HG03103 (cell line): ENCODE results near the gene MYO3B.

Experiments
- ATAC-seq: cut with Tn5 transposase; IDR thresholded peaks from one replicate; pipeline ENCODE4 v1.9.1; 2021; ENCODE audit warnings: low read depth; ENCODE audit not compliant: unreplicated experiment

Gene MYO3B

GRCh38 chr2:170228429-170228828 is 50.5 kb downstream of the MYO3B start:
- ATAC-seq = no peak

- no peak for ATAC-seq
These were observed 51.2 kb downstream of the MYO3B start for GRCh38 chr2:170229125-170229524.

DNA sequence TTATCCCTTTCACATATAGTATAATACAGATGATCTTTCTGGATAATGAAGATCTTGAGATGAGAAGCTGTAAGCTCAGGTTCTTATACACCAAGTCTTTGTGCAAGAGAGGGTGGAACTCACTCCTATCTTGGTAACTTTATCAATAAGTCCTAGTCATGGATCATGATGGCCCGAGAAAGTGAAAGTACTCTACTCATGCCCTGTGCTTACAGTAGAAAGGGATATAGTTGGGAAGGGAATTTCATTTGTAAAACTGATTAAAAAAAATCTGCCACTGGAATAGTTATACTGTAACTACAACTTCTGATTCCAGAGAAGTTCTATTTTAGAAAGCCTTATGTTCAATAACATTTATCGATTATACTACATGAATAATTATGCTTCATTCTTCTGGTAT is 51.8 kb downstream of the MYO3B start:
- no peak for ATAC-seq

- ATAC-seq = no peak
These were observed 58.1 kb downstream of the MYO3B start for GRCh38 chr2:170235860-170236679.

GRCh38 chr2:170236680-170237047 is 58.7 kb downstream of the MYO3B start:
- ATAC-seq = no peak

GRCh38 chr2:170237572-170238120 is 59.7 kb downstream of the MYO3B start:
- no peak for ATAC-seq

DNA sequence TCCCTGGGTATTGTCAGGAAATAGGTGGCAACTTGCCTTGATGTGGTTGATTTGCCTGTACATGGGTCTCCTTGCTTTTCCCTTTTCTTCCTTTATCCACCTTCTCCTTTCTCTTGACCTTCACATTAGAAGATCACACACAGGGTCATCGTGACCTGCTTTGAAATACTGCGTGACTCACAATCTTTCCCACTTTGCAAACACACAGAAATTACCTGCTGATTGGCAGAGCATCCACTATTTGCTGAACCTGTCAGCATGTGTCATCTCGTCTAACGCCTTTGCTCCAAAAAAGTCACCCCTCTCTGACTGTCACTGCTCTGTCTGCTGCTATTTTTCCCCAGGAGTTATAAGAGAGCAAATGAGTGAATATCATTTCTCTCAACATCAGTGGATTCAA is 60.8 kb downstream of the MYO3B start:
- ATAC-seq = no peak

GRCh38 chr2:170240629-170241028 is 62.7 kb downstream of the MYO3B start:
- ATAC-seq = no peak

GRCh38 chr2:170241756-170242155 is 63.8 kb downstream of the MYO3B start:
- ATAC-seq = no peak

DNA sequence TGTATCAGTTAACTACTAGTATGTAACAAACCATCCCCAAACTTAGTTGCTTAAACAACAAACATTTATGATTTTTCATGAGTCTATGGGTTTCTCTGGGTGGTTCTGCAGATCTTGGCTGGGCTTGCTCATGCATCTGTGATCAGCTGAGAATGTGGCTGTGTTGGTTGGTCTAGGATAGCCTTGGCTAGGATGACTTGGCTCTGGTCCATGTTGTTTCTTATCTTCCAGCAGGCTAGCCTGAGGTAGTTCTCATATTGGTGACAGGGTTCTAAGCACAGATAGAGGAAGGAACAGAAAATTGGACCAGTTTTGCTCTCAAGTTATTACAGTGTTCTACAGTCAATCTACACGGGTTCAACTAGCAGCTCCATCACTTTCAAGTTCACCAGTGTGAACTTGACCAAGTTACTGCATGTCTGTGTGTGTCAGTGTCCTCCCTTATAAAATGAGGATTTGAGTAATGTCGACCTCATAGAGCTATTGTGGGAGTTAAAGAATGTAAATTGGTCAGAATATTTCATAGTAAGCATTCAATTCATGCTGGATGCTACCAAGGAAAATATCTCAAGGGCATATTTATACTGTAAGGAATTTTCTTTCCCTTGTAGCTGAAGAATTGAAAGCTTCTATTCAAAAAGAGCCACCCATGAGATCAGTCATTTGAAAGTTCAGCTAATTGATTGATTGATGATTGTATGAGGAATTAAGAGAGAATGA is 65.3 kb downstream of the MYO3B start:
- ATAC-seq = no peak

DNA sequence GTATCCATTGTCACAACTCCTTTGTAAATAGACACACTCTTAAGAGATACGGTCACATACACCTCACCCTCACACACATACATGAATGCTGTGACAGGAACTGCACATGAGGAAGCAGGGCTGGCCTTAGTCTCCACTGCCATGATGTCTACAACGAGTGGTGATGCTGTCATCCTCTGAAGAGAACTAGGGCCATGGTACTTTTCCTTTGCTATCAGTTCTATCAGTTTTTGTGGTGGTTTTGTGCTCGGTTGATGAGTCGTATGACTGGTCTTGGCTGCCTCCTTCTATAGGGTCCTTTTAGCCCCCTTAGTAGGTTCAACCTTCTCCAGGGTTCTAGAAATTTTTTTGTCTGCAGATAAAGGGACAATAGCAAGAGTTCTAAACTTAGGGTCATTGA is 66.0 kb downstream of the MYO3B start:
- ATAC-seq = no peak

DNA sequence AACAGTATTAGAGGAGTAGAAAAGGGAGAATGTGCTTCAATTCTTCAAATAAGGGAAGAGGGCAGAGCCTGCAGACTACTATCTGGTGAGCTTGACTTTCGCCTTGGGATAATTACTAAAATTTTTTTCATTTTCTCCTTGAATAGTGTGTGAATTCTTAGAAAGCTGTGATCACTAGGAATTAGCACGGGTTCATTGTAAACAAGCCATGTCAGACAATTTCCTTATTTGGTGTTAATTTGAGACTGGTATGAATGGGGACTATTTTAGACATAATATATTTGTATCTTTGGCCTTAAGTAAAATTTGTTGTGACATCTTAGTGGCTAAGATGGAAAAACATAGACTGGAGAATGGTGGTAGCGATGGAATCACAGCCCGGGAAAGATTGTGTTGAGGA is 66.6 kb downstream of the MYO3B start:
- no peak for ATAC-seq

GRCh38 chr2:170245312-170245711 is 67.4 kb downstream of the MYO3B start:
- no peak for ATAC-seq

- no peak for ATAC-seq
These were observed 69.4 kb downstream of the MYO3B start for GRCh38 chr2:170247333-170247732.

DNA sequence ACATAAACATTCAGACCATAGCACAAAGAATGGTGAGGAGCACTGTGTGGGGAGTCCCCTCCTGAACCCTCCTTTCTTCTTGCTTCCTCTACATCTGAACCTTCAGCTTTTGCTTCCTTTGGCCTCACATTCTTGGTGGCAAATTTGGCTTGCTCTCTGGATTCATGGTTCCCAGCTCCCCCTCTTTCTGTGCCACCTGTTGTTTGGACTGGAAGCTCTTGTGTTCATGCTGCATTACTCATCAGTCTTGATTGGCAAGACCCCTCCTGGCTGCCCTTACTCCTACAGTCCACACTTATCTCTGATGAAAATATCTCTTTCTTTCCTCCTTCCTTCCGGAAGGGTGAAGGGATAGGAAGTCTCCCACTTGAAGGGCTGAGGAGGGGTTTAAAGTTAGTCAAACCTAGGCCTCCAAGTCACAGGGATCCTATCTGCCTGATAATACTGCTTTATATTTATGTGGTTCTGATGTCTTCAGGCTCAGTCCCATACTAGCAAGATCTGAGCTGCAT is 70.0 kb downstream of the MYO3B start:
- ATAC-seq = no peak

- no peak for ATAC-seq
These were observed 70.8 kb downstream of the MYO3B start for GRCh38 chr2:170248574-170249393.

DNA sequence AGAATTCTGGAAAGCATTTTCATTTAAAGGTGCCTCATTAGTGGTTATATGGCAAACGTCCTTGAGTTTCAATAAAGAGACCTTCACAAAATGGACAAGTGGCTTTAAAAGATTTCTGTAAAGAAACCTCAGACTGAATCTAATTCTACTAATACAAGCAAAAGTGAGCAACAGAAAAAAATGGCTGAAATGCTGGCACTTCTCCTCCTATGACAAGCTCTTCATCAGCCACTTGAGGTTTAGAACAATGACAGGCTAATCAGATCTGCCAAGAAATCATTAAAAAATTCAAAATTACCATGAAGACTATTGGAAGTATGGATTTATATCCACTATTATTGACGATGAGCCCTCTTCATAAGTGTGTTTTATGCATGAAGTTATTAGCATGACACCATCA is 71.8 kb downstream of the MYO3B start:
- no peak for ATAC-seq

- no peak for ATAC-seq
These were observed 72.6 kb downstream of the MYO3B start for GRCh38 chr2:170250584-170250983.

DNA sequence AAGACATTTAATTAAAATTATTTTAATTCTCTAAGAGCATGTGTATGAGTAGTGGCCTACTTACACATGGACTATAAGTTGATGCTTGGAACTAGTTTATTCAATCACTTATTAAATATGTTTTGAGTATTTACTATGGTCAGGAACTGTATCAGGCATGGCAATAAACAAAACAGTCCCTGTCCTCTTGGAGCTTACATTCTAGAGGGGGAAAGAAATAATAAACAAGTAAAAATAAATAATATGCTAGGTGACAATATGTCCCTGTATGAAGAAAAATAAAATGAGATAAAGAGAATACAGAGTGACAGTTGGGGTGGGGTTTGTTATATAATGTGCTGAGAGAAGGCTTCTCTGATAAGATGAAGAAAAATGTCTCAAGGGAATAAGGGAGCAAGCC is 74.5 kb downstream of the MYO3B start:
- no peak for ATAC-seq

DNA sequence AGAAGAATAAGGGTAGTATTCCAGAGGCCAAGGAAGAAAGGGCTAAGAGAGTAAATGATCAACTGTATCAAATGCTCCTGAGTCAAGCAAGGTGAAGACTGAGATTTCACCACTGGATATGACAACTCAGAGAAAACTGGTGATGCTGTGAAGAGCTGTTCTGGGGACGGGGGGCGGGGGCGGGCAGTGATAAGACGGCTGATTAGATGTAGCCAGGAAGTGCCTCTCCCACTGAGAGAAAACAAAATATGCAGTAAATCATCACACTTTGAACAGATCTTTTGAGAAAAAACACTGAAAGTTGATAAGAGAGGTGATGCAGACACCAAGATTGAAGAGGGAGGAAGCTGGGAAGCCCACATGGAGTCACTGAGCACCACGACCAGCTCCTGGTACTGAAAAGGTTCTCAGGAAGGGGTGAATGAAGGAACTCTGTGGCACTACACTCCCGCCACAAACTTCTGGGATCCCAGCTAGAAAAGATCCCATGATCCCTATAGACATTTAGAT is 75.8 kb downstream of the MYO3B start:
- no peak for ATAC-seq
